ENCODE data around the gene DDX47.

DNA sequence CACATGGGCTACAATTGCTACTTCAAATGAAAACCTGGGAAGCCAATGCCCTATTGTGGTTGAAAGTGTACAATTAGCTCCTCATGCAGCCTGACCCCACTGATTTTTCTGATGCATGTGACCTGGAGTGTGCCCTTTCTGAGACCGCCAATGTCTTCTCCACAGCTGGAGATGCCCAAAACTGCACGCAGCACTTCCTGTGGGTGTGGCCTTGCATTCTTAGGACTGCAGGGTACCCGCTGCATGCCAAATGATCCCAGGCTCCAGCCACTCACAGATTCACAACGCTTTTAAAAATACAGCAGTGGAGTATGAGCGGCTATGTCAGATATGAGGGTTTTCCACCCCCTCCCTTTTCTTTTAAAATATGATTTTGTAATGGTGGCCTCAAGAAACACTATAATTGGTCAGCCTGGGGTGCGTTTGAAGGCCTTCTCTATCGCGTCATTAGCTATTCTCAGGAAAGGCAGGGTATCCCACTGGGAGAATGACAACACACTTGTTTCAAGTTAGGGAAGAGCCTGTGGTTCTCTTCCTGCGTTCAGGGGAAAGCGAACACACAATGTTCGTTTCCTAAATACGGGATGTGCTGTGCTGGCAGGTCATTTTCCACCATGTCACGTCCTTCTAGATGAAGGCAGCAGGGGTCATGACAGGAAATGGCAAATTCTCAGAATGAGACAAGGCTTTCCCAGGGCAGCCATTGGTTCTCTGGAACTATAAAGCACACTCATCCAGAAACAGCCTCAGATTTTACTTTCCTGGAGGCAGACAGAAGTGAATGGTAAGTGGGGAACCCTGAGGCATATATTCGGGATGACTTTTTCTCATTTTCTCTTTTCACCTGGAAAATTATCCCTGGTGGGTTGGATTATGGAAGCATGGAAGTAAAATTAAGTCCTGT, 28.0 kb upstream of the DDX47 start, which contains the start of gene APOLD1:
- TF ChIP-seq, protein P1, sequence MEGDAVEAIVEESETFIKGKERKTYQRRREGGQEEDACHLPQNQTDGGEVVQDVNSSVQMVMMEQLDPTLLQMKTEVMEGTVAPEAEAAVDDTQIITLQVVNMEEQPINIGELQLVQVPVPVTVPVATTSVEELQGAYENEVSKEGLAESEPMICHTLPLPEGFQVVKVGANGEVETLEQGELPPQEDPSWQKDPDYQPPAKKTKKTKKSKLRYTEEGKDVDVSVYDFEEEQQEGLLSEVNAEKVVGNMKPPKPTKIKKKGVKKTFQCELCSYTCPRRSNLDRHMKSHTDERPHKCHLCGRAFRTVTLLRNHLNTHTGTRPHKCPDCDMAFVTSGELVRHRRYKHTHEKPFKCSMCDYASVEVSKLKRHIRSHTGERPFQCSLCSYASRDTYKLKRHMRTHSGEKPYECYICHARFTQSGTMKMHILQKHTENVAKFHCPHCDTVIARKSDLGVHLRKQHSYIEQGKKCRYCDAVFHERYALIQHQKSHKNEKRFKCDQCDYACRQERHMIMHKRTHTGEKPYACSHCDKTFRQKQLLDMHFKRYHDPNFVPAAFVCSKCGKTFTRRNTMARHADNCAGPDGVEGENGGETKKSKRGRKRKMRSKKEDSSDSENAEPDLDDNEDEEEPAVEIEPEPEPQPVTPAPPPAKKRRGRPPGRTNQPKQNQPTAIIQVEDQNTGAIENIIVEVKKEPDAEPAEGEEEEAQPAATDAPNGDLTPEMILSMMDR (IDR thresholded peaks at IDR 0.05; ENCODE audit: low read depth, low read length, missing input control) = no peak
- TF ChIP-seq, protein P2, sequence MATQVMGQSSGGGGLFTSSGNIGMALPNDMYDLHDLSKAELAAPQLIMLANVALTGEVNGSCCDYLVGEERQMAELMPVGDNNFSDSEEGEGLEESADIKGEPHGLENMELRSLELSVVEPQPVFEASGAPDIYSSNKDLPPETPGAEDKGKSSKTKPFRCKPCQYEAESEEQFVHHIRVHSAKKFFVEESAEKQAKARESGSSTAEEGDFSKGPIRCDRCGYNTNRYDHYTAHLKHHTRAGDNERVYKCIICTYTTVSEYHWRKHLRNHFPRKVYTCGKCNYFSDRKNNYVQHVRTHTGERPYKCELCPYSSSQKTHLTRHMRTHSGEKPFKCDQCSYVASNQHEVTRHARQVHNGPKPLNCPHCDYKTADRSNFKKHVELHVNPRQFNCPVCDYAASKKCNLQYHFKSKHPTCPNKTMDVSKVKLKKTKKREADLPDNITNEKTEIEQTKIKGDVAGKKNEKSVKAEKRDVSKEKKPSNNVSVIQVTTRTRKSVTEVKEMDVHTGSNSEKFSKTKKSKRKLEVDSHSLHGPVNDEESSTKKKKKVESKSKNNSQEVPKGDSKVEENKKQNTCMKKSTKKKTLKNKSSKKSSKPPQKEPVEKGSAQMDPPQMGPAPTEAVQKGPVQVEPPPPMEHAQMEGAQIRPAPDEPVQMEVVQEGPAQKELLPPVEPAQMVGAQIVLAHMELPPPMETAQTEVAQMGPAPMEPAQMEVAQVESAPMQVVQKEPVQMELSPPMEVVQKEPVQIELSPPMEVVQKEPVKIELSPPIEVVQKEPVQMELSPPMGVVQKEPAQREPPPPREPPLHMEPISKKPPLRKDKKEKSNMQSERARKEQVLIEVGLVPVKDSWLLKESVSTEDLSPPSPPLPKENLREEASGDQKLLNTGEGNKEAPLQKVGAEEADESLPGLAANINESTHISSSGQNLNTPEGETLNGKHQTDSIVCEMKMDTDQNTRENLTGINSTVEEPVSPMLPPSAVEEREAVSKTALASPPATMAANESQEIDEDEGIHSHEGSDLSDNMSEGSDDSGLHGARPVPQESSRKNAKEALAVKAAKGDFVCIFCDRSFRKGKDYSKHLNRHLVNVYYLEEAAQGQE (IDR thresholded peaks at IDR 0.05) = no peak
- TF ChIP-seq FOXA1 (IDR thresholded peaks at IDR 0.05) (no peak), YY1 (IDR thresholded peaks at IDR 0.05) (peak; percentile 58), RXRA (IDR thresholded peaks at IDR 0.05) (peak; percentile 4 to 47), GABPA (IDR thresholded peaks at IDR 0.05 in 1 of 2, conservative IDR thresholded peaks at IDR 0.05 in 1 of 2) (peak; percentile 16 to 49)
- TF ChIP-seq, protein P3, sequence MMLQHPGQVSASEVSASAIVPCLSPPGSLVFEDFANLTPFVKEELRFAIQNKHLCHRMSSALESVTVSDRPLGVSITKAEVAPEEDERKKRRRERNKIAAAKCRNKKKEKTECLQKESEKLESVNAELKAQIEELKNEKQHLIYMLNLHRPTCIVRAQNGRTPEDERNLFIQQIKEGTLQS (IDR thresholded peaks at IDR 0.05) = no peak
